ENCODE measurements around the gene METTL24.
"Not testable (repeated sequence)": the region's sequence is repeated elsewhere in the genome, so short reads cannot be mapped to it uniquely, and the experiment has no call there.

The METTL24 gene

DNA sequence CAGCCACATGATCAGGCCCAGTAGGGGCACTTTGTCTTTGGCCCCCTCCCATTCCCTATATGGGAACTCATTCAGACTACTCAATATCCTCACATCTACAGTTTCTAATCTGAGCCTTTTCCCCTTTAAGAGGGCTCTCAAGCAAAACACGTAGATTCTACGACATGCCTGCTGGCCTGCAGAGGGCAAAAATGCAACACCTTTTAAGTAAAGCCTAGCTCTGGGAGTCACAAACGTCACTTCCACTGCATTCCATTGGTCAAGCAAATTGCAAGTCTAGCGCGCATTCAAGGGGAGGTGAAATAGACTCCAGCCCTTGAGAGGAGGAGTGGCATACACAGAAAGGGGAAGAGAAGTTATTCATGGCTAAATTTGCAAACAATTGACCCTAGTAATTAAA is 107.3 kb downstream of the METTL24 start:
- Mint-ChIP-seq H3K9me3 (ENCODE audit: low read depth) (no peaks in the 10 kb centered on the region), H3K27ac (no peak overlapping the region), H3K36me3 (peaks cover 2% of the 10 kb centered on the region), H3K4me3 (no peak overlapping the region), H3K27me3 (no peaks in the 10 kb centered on the region), H3K4me1 (ENCODE audit: low read depth) (no peaks in the 10 kb centered on the region)

DNA sequence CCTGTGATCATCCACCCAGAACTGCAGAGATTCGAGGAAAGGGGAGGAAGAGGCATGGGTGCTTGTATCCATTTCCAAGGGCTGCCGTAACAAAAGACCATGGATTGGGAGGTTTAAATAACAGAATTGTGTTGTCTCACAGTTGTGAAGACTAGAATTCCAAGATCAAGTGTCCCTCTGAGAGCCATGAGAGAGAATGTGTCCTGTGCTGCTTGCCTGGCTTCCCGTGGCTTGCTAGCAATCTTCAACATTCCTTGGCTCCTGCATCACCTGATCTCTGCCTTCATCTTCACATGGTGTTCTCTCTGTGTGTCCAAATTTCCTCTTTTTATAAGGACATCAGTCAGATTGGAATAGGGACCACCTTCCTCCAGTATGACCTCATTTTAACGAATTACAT is 108.1 kb downstream of the METTL24 start:
- peaks cover 2% of the 10 kb centered on the region for H3K36me3 Mint-ChIP-seq
- no peak overlapping the region for H3K27ac Mint-ChIP-seq
- H3K4me1 Mint-ChIP-seq (ENCODE audit: low read depth): no peaks in the 10 kb centered on the region
- H3K4me3 Mint-ChIP-seq: no peak overlapping the region
- H3K9me3 Mint-ChIP-seq (ENCODE audit: low read depth): no peaks in the 10 kb centered on the region
- H3K27me3 Mint-ChIP-seq: no peaks in the 10 kb centered on the region

DNA sequence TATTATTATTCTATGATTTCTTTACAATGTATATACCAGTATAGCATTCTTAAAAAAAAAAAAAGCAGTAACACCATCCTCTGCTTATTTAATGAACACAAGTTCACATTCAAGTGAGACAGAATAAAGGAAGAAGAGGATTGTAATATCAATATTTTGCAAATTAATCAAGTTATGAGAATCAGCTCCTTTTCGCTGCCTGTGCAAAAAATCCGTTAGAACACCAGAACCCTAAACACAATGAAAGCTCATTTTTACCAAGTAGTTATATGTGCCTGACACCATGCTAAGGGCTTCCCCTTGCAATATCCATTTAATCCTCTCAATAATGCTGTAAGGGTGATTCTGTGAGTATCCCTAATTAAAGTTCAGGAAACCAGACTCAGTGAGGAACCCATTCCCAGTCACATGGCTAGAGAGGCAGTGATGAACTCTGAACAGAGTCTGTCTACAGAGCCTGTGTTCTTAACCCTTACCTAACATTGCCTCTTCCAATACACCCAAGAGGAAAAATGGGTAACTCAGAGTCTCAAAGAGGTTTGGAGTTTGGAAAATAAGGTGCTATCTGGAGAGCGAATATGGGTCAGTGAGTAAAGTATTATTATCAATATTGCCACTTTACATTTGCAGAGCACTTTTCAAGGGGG is 111.1 kb downstream of the METTL24 start:
- H3K27ac Mint-ChIP-seq: no peak overlapping the region
- no peaks in the 10 kb centered on the region for H3K27me3 Mint-ChIP-seq
- H3K4me1 Mint-ChIP-seq (ENCODE audit: low read depth): no peaks in the 10 kb centered on the region
- no peak overlapping the region for H3K4me3 Mint-ChIP-seq
- no peaks in the 10 kb centered on the region for H3K9me3 Mint-ChIP-seq (ENCODE audit: low read depth)
- peaks cover 7% of the 10 kb centered on the region for H3K36me3 Mint-ChIP-seq

DNA sequence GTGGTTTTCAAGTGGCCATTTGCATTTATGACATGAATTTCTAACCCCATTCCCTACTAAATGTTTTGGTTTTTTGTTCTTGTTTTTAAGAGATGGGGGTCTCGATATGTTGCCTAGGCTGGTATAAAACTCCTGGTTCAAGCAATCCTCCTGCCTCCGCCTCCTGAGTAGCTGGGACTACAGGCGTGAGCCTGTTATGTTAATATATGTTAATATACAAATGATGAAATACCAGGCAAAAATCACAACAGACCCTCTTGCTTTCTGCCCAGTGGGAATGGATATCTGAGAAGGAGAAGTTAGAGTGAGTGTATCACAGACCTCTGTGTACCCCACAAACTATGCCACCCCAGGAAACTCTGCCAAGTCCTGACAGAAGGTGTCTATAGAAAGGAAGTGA is 111.8 kb downstream of the METTL24 start:
- Mint-ChIP-seq H3K36me3 (peaks cover 7% of the 10 kb centered on the region), H3K27ac (no peak overlapping the region), H3K9me3 (ENCODE audit: low read depth) (no peaks in the 10 kb centered on the region), H3K4me1 (ENCODE audit: low read depth) (no peaks in the 10 kb centered on the region), H3K4me3 (no peak overlapping the region), H3K27me3 (no peaks in the 10 kb centered on the region)

DNA sequence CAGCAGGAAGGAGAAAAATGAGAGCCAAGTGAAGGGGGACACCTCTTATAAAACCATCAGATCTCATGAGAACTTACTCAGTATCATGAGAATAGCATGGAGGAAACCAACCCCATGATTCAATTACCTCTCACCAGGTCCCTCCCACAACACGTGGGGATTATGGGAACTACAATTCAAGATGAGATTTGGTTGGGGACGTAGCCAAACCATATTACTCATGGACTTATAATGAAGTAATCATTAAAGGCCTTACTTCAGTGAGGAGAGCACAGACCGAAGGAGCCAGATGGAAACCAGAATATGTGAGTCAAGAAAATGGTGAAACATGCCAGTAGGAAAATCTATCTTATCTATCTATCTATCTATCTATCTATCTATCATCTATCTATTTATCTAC is 113.5 kb downstream of the METTL24 start:
- not testable (repeated sequence) for H3K4me1 Mint-ChIP-seq (ENCODE audit: low read depth); H3K27ac Mint-ChIP-seq; H3K36me3 Mint-ChIP-seq; H3K9me3 Mint-ChIP-seq (ENCODE audit: low read depth); H3K4me3 Mint-ChIP-seq; H3K27me3 Mint-ChIP-seq

DNA sequence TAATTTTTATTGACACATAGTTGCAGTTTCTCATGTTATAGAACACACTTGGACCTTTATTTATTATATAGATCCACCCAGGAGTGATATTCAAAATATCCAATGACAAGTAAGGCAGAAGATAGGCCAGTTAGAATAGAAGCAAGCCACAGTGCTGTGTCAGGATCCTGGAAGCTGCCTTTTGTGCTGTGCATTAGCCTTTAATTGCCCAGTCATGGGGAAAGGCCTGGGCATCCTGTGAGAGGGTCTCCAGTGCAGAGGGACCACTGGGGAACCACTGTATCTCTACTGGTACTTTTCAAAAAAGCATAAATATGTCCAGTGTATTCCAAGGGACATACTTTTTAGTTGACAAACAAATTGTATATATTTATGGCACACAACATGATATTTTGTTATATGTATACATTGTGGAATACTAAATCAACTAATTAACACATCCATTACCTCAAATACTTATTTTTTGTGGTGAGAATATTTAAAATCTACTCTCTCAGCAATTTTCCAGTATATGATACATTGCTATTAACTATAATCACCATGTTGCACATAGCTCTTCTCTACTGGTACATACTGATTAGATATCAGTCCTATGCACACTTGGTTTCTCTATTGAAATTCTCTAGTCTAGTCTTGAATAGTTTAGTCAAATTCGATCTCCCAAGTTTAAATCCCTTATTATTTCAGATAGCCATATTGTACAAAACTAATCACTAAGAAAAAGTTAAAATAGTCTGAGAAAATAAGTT is 118.4 kb downstream of the METTL24 start:
- H3K4me3 Mint-ChIP-seq: no peak overlapping the region
- H3K9me3 Mint-ChIP-seq (ENCODE audit: low read depth): no peaks in the 10 kb centered on the region
- peaks cover 26% of the 10 kb centered on the region for H3K36me3 Mint-ChIP-seq
- no peaks in the 10 kb centered on the region for H3K27me3 Mint-ChIP-seq
- no peaks in the 10 kb centered on the region for H3K4me1 Mint-ChIP-seq (ENCODE audit: low read depth)
- no peak overlapping the region for H3K27ac Mint-ChIP-seq

DNA sequence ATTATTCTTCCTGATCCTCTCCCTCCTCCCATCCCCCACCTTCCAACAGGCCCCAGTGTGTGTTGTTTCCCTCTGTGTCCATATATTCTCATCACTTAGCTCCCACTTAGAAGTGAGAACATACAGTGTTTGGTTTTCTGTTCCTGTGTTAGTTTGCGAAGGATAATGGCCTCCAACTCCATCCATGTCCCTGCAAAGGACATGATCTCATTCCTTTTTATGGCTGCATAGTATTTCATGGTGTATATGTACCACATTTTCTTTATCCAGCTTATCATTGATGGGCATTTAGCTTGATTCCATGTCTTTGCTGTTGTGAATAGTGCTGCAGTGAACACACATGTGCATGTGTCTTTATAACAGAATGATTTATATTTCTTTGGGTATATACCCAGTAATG is 122.1 kb downstream of the METTL24 start:
- not testable (repeated sequence) for H3K27ac Mint-ChIP-seq; H3K27me3 Mint-ChIP-seq; H3K9me3 Mint-ChIP-seq (ENCODE audit: low read depth); H3K4me3 Mint-ChIP-seq
- Mint-ChIP-seq H3K4me1 (ENCODE audit: low read depth) (peaks cover 12% of the 10 kb centered on the region), H3K36me3 (peaks cover 20% of the 10 kb centered on the region)

DNA sequence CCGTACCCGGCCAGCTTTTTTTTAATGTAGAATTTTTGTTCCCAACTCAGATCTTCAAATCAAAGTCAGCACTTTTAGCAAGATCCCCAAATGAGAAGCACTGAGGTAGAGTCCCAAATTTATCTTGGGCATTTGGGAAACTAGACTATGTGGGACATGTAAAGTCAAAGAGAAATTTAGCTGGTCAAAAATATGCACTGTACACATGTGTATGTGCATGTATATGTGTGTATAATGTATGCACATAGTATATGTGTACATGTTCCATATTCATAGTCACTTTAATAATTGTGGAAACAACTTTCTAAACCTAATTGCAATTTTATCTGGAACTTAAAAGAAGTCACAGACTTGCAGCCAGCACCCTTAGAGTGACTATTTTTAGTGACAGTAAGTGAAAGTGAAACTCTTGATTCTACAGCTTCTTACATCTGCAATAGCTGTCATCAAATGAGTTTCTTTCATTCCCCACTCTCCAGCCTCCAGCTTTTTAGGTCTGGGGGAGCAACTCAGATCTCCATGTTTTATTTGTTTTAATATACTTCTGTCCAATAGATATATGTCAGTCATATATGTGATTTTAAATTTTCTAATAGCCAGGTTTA is 124.3 kb downstream of the METTL24 start:
- Mint-ChIP-seq H3K4me1 (ENCODE audit: low read depth) (peaks cover 12% of the 10 kb centered on the region), H3K36me3 (peaks cover 22% of the 10 kb centered on the region), H3K27me3 (no peaks in the 10 kb centered on the region), H3K27ac (peak overlapping the region; percentile 22), H3K4me3 (no peak overlapping the region), H3K9me3 (ENCODE audit: low read depth) (no peaks in the 10 kb centered on the region)

DNA sequence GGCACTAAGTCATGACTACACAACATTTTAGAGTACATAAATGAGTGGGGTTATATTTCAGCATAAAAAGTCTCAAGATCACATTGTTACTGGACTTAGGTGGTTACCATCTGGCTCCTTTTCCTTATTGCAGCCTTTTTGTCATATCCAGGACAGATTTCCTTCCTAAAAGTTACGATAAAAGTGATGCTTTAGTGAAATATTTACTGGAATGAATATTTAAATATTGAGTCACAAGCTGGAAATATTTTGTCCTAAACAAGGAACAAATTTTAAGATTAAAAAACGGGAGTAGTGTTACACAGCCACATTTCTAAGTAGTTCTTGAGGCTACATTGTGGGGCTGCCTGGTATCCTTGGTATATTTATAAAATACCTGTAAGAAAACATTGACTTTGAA is 125.7 kb downstream of the METTL24 start:
- peaks cover 17% of the 10 kb centered on the region for H3K36me3 Mint-ChIP-seq
- no peaks in the 10 kb centered on the region for H3K27me3 Mint-ChIP-seq
- no peak overlapping the region for H3K4me3 Mint-ChIP-seq
- H3K27ac Mint-ChIP-seq: peak overlapping the region; percentile 46
- H3K9me3 Mint-ChIP-seq (ENCODE audit: low read depth): no peaks in the 10 kb centered on the region
- H3K4me1 Mint-ChIP-seq (ENCODE audit: low read depth): peaks cover 12% of the 10 kb centered on the region

DNA sequence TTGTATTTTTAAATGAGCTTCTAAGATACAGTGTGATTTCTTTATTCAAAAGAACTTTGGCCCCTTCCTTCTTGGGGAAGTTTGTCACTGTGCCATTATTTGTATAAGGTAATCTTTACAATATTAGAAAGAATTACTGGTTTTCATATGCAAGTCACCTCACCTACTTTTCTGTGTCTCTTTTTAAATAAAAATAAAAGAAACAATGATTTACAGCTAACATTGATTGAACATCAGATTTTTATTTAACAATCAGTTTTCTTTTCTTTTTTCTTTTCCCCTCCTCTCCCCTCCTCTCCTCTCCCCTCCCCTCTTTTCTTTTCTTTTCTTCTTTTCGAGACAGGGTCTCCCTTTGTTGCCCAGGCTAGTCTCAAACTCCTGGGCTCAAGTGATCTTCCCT is 131.9 kb downstream of the METTL24 start:
- Mint-ChIP-seq H3K27me3 (no peaks in the 10 kb centered on the region), H3K36me3 (peaks cover 14% of the 10 kb centered on the region), H3K27ac (no peak overlapping the region), H3K9me3 (ENCODE audit: low read depth) (no peaks in the 10 kb centered on the region), H3K4me1 (ENCODE audit: low read depth) (no peaks in the 10 kb centered on the region), H3K4me3 (no peak overlapping the region)

DNA sequence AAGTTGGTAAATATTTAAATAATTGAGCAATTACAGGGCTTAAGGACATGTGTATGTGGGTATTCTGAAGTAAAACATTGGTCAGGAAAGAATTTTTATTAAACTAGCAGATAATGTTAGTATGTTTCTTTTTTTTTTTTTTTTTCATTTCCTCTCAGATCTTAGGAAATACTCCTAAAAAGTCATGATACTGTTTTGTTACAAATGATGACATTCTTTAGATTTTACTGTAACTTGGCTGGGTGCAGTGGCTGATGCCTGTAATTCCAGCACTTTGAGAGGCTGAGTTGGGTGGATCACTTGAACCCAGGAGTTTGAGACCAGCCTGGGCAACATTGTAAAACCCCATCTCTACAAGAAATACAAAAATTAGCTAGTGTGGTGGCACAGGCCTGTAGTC is 136.4 kb downstream of the METTL24 start:
- Mint-ChIP-seq H3K27me3 (no peaks in the 10 kb centered on the region), H3K4me1 (ENCODE audit: low read depth) (peaks cover 4% of the 10 kb centered on the region), H3K36me3 (peaks cover 22% of the 10 kb centered on the region), H3K4me3 (no peak overlapping the region), H3K27ac (no peak overlapping the region), H3K9me3 (ENCODE audit: low read depth) (no peaks in the 10 kb centered on the region)

DNA sequence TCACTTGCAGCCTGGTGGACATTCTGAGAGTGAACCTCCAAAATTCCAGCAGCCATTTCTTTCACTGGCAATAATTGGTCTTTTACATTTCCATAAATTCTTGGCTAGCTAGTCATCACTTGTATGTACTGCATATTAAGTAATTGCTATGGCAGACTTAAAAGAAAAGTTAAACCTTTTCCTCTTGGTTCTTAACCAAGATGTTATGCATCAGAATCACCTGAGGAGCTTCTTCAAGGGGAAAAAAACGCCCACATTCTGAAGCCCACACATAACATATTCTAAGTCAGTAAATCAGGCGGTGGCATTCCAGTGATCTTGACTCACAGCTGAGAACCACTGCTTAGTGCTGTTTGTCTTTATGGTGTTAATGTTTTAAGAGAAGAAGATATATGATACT is 140.9 kb downstream of the METTL24 start:
- no peak overlapping the region for H3K4me3 Mint-ChIP-seq
- H3K36me3 Mint-ChIP-seq: peaks cover 26% of the 10 kb centered on the region
- H3K9me3 Mint-ChIP-seq (ENCODE audit: low read depth): no peaks in the 10 kb centered on the region
- no peak overlapping the region for H3K27ac Mint-ChIP-seq
- peaks cover 4% of the 10 kb centered on the region for H3K4me1 Mint-ChIP-seq (ENCODE audit: low read depth)
- H3K27me3 Mint-ChIP-seq: no peaks in the 10 kb centered on the region

DNA sequence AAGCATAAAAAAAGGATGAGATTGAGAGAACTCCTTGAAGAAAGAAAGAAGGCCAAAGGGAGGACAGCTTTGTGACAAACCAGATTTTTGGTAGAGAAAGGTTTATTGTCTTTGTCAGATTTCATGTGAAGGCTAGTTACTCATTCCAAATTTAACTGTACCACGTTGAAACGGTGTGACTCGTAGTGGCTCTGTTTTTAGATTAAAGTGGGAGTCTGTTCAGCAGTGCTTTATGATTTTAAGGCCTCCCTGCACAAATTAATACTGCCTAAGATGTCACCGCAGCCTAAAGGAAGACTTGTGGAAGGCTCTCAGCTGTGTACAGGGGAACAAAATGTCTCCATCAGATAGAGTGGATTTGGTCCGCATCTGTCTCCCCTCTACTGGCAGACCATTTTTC is 142.0 kb downstream of the METTL24 start:
- Mint-ChIP-seq H3K4me3 (no peak overlapping the region), H3K27ac (peak overlapping the region; percentile 1), H3K27me3 (no peaks in the 10 kb centered on the region), H3K36me3 (peaks cover 26% of the 10 kb centered on the region), H3K4me1 (ENCODE audit: low read depth) (peaks cover 4% of the 10 kb centered on the region), H3K9me3 (ENCODE audit: low read depth) (no peaks in the 10 kb centered on the region)

DNA sequence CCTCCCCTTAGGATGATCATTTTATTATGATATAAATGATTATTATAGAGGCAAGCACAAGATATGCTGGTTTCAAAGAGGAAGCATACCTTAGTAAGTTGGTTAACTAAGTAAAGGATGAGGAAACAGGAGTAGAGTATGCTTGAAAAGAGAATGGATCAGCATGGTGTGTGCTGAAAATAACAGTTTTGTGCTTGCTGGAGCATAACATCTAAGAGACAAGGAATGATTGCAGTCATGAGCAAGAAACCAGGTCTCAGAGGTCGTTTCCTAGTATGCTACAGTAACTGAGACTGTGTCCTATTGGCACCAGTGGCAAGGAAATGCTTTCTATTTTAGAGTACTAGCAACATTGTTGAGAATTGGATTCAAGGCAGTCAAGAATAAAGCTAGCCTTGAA is 143.8 kb downstream of the METTL24 start:
- H3K36me3 Mint-ChIP-seq: peaks cover 19% of the 10 kb centered on the region
- no peaks in the 10 kb centered on the region for H3K27me3 Mint-ChIP-seq
- no peak overlapping the region for H3K4me3 Mint-ChIP-seq
- H3K27ac Mint-ChIP-seq: no peak overlapping the region
- H3K9me3 Mint-ChIP-seq (ENCODE audit: low read depth): no peaks in the 10 kb centered on the region
- H3K4me1 Mint-ChIP-seq (ENCODE audit: low read depth): peaks cover 4% of the 10 kb centered on the region

DNA sequence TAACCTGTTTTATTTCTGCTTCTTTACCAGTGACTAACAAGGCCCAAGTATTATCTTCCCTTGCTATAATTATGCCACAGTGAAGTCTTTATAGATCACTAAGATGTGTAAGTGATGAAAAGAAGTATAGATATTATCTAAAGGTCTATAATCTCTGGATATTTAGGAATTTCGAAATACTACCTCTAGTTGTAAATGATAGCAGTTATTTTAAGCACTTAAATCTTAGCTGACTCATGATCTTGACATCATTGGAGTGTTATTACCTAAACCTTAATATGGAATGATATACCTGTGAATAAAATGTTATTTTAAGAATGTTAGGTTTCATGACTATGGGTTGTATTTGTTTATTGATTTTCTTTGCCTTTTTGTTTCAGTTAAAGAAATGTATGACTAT is 146.4 kb downstream of the METTL24 start:
- Mint-ChIP-seq H3K4me1 (ENCODE audit: low read depth) (no peaks in the 10 kb centered on the region), H3K9me3 (ENCODE audit: low read depth) (no peaks in the 10 kb centered on the region), H3K27me3 (no peaks in the 10 kb centered on the region), H3K4me3 (no peak overlapping the region), H3K27ac (no peak overlapping the region), H3K36me3 (peaks cover 20% of the 10 kb centered on the region)

DNA sequence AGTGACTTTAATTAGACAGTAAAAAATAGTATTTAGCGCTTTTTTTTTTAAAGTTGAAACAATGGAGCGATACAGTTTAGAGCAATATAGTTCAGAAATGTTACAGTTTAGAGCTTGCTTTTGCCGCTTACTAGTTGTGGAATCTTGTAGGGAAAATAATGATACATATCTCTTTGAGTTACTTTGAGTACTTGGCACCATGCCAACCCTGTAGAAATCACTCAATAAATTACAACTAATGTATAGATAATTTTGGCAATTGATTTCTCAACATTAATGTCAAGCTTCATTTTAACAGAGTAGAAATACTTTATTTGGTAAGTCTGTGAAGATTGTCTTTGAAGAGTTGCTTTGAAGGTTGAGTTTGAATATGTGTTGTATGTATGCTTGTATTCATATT is 150.5 kb downstream of the METTL24 start:
- Mint-ChIP-seq H3K9me3 (ENCODE audit: low read depth) (no peaks in the 10 kb centered on the region), H3K27me3 (no peaks in the 10 kb centered on the region), H3K4me3 (no peak overlapping the region), H3K4me1 (ENCODE audit: low read depth) (peaks cover 11% of the 10 kb centered on the region), H3K36me3 (peaks cover 10% of the 10 kb centered on the region), H3K27ac (no peak overlapping the region)
